ENCODE data around the gene RYR2.

DNA sequence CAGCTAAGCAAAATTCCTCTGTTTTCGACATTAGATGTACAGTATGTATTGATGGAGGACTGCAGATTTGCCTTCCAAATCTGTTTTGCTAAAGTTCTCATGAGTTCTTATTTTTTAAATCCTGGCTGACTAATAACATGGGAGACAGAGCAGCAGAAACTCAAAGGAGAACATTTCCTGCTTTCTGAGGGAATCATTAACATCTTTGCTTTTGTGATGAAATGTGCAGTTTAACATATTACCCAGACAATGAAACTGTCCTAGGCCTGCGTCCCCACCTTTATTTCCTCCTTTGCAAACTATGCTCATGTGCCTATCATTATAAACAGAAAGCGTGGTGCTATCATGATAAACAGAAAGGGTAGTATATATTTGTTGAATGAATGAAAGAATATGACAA lies 698.9 kb downstream of the RYR2 start:
- TF ChIP-seq SRF (IDR thresholded peaks at IDR 0.05; ENCODE audit: low read depth, low read length) = no peak
- TF ChIP-seq TEAD4 (IDR thresholded peaks at IDR 0.05; ENCODE audit: low read depth, low read length) = no peak
- TF ChIP-seq TBP (IDR thresholded peaks at IDR 0.05; ENCODE audit: low read depth, low read length) = no peak
- TF ChIP-seq YY1 (IDR thresholded peaks at IDR 0.05; ENCODE audit: low read depth, low read length) = no peak
- no peak for TF ChIP-seq POLR2A (IDR thresholded peaks at IDR 0.05; ENCODE audit: control extremely low read depth in 1 of 2, low read depth in 2 of 2, low read length in 2 of 2)
- no peak for TF ChIP-seq CREB1 (IDR thresholded peaks at IDR 0.05)
- TF ChIP-seq, protein P1, sequence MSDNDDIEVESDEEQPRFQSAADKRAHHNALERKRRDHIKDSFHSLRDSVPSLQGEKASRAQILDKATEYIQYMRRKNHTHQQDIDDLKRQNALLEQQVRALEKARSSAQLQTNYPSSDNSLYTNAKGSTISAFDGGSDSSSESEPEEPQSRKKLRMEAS (IDR thresholded peaks at IDR 0.05) = no peak
- no peak for TF ChIP-seq POLR2AphosphoS5 (IDR thresholded peaks at IDR 0.05; ENCODE audit: low read depth, low read length)
- TF ChIP-seq, protein P2, sequence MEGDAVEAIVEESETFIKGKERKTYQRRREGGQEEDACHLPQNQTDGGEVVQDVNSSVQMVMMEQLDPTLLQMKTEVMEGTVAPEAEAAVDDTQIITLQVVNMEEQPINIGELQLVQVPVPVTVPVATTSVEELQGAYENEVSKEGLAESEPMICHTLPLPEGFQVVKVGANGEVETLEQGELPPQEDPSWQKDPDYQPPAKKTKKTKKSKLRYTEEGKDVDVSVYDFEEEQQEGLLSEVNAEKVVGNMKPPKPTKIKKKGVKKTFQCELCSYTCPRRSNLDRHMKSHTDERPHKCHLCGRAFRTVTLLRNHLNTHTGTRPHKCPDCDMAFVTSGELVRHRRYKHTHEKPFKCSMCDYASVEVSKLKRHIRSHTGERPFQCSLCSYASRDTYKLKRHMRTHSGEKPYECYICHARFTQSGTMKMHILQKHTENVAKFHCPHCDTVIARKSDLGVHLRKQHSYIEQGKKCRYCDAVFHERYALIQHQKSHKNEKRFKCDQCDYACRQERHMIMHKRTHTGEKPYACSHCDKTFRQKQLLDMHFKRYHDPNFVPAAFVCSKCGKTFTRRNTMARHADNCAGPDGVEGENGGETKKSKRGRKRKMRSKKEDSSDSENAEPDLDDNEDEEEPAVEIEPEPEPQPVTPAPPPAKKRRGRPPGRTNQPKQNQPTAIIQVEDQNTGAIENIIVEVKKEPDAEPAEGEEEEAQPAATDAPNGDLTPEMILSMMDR (IDR thresholded peaks at IDR 0.05; ENCODE audit: control extremely low read depth in 1 of 3, insufficient read depth in 1 of 3, low read depth in 1 of 3, low read length in 3 of 3) = no peak
- TF ChIP-seq KDM1A (IDR thresholded peaks at IDR 0.05; ENCODE audit: borderline replicate concordance, low read length) = no peak
